Mesothelial cell of epicardium (in vitro differentiated cells): ENCODE measurements around the gene GIN1. TPM values are rescaled to one million over a fixed set of nuclear protein-coding genes. Genes with fewer than 3 reads are reported as not detected.
"Not testable (repeated sequence)": the region's sequence is repeated elsewhere in the genome, so short reads cannot be mapped to it uniquely, and the experiment has no call there.

Source experiments
- DNase-seq, 2 experiments: peaks; one replicate each; pipeline ENCODE4 v3.0.0; 2021; ENCODE audit warnings: low spot score in 2 of 2; ENCODE audit not compliant: unreplicated experiment in 2 of 2
- H3K27ac Mint-ChIP-seq: 2 replicates; pipeline ENCODE4 v1.8.0; 2021; ENCODE audit warnings: mixed read lengths
- H3K27me3 Mint-ChIP-seq: 2 replicates; pipeline ENCODE4 v1.8.0; 2021; ENCODE audit warnings: low read depth, mixed read lengths
- H3K36me3 Mint-ChIP-seq: 2 replicates; pipeline ENCODE4 v1.8.0; 2021; ENCODE audit warnings: mixed read lengths
- H3K4me1 Mint-ChIP-seq: 2 replicates; pipeline ENCODE4 v1.8.0; 2021; ENCODE audit warnings: mixed read lengths
- H3K4me3 Mint-ChIP-seq: 2 replicates; pipeline ENCODE4 v1.8.0; 2021; ENCODE audit warnings: mild to moderate bottlenecking, moderate library complexity, mixed read lengths
- H3K9me3 Mint-ChIP-seq: 2 replicates; pipeline ENCODE4 v1.8.0; 2021; ENCODE audit warnings: mixed read lengths
- total RNA-seq: library from RNA; stranded (reverse); gene quantifications from 3 replicates; pipeline ENCODE4 v1.2.1, GENCODE V29; 2021
- TF ChIP-seq, protein P1 (sequence below): fragments of 200-600 bp; sonication (generic); IDR thresholded peaks from one replicate; pipeline ENCODE4 v1.5.0; 2021; ENCODE audit warnings: antibody characterized with exemption; ENCODE audit not compliant: unreplicated experiment

Gene GIN1
- total RNA-seq, 1 donor from 2014 or later, result 5.2 TPM

DNA sequence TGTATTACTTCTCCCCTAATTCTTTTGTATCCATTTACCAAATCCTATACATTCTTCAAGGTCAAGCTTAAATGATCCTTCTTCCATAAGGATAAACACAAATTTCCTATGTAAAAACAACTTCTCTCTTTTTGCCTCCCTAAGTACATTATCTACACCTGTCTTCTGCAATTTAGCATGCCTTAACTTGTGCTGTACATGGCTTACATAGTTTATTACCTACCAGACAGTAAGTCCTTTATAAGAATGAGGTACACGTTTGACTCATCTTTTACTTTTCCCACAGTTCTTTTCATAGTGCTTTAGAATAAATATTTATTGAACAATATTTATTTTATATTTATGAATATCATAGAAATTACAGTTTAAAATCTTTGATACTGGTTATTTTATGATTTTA is 33.4 kb downstream of the GIN1 start:
- Mint-ChIP-seq H3K27me3 (no peaks in the 10 kb centered on the region), H3K4me1 (no peaks in the 10 kb centered on the region), H3K27ac (no peak overlapping the region), H3K4me3 (no peak overlapping the region), H3K36me3 (peaks cover 48% of the 10 kb centered on the region), H3K9me3 (peaks cover 49% of the 10 kb centered on the region)
- TF ChIP-seq, protein P1, sequence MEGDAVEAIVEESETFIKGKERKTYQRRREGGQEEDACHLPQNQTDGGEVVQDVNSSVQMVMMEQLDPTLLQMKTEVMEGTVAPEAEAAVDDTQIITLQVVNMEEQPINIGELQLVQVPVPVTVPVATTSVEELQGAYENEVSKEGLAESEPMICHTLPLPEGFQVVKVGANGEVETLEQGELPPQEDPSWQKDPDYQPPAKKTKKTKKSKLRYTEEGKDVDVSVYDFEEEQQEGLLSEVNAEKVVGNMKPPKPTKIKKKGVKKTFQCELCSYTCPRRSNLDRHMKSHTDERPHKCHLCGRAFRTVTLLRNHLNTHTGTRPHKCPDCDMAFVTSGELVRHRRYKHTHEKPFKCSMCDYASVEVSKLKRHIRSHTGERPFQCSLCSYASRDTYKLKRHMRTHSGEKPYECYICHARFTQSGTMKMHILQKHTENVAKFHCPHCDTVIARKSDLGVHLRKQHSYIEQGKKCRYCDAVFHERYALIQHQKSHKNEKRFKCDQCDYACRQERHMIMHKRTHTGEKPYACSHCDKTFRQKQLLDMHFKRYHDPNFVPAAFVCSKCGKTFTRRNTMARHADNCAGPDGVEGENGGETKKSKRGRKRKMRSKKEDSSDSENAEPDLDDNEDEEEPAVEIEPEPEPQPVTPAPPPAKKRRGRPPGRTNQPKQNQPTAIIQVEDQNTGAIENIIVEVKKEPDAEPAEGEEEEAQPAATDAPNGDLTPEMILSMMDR, result no peak
- DNase-seq, result no peak

DNA sequence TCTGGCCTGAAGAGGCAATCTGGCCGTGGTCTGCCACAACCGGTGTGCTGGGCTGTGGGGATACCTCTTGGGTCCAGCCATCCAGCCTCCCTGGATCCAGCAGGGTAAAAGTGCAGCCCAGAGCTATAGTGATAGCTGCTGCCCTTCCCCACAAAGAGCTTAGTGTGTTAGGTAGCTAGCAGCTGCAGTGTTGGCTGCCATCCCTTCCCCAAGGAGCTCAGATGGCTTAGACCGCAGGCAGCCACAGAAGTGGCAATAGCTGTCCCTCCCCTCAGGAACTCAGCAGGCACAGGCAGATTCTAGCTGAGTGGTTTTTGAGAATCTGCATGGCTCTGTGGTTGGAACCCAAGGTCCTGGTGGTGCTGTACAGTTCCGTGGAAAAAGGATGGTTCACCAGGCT is 40.1 kb downstream of the GIN1 start:
- DNase-seq, result no peak
- H3K4me1 Mint-ChIP-seq, result no peaks in the 10 kb centered on the region
- TF ChIP-seq, protein P1, result no peak
- H3K9me3 Mint-ChIP-seq, result peaks cover 82% of the 10 kb centered on the region
- no peak overlapping the region for H3K27ac Mint-ChIP-seq
- no peak overlapping the region for H3K4me3 Mint-ChIP-seq
- H3K27me3 Mint-ChIP-seq, result no peaks in the 10 kb centered on the region
- peaks cover 30% of the 10 kb centered on the region for H3K36me3 Mint-ChIP-seq

DNA sequence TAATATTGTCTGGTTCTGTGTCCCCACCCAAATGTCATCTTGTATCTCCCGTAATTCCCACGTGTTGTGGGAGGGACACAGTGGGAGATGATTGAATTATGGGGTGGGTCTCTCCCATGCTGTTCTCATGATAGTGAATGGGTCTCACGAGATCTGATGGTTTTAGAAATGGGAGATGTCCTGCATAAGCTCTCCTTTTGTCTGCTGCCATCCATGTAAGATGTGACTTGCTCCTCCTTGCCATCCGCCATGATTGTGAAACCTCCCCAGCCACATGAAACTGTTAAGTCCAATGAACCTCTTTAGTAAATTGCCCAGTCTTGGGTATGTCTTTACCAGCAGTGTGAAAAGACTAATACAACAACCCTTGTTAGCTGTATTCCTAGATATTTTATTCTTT is 44.5 kb downstream of the GIN1 start:
- no peak overlapping the region for H3K27ac Mint-ChIP-seq
- no peaks in the 10 kb centered on the region for H3K4me1 Mint-ChIP-seq
- peaks cover 5% of the 10 kb centered on the region for H3K36me3 Mint-ChIP-seq
- no peaks in the 10 kb centered on the region for H3K27me3 Mint-ChIP-seq
- H3K4me3 Mint-ChIP-seq, result no peak overlapping the region
- peaks cover 63% of the 10 kb centered on the region for H3K9me3 Mint-ChIP-seq
- TF ChIP-seq, protein P1, result no peak
- no peak for DNase-seq

DNA sequence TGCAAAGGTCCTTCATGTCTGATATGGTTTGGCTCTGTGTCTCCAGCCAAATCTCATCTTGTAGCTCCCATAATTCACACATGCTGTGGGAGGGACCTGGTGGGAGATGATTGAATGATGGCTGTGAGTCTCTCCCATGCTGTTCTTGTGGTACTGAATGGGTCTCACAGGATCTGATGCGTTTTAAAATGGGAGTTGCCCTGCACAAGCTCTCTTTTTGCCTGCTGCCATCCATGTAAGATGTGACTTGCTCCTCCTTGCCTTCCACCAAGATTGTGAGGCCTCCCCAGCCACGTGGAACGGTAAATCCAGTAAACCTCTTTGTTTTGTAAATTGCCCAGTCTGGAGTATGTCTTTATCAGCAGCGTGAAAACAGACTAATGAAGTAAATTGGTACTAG is 46.4 kb downstream of the GIN1 start:
- not testable (repeated sequence) for H3K36me3 Mint-ChIP-seq, H3K27ac Mint-ChIP-seq, DNase-seq, H3K4me1 Mint-ChIP-seq, H3K27me3 Mint-ChIP-seq, H3K4me3 Mint-ChIP-seq
- peaks cover 57% of the 10 kb centered on the region for H3K9me3 Mint-ChIP-seq

DNA sequence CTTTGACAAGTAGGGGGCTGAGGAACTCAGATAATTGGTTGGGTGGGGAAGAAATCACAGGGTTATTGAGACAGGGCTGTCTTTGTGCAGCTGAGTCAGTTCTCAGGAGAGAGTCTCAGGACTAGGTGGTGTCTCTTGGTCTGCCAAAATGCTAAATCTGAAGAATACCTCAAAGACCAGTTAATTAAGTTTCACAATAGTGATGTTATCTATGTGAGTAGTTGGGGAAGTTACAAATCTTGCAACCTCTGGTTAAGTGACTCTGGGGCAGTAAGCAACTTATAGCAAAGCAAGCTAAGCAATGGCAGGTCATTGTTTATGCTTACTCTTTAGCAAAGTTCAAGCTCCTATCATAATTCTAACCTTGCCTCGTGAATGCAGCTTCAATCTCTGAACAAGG is 53.6 kb downstream of the GIN1 start:
- Mint-ChIP-seq H3K9me3 (no peaks in the 10 kb centered on the region), H3K4me3 (no peak overlapping the region), H3K27ac (no peak overlapping the region), H3K36me3 (no peaks in the 10 kb centered on the region), H3K27me3 (no peaks in the 10 kb centered on the region), H3K4me1 (peaks cover 8% of the 10 kb centered on the region)
- no peak for DNase-seq
- TF ChIP-seq, protein P1, result no peak

DNA sequence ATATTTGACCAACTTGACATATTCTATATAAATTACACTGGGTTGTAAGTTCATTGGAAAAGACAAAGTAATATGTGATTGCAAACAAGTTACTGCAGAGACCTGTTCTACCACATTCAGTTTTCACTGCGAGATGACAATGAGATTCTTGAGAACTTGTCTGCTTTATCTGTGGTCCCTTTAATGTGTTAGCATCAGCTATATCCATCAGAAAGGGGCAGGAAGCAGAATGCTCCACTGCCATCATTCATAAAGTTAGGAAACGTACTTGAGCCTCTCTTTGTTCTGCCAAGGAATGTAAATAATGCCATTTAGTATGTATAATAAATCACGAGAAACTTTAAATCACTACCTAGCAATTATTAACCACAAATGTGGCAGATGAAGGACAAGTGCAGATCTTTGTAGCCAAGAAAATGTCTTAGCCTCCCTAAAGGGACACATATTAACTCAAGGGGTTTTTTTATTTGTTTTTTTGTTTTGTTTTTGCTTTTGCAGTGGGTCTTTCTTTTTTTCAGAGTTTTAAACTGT is 59.4 kb downstream of the GIN1 start:
- no peak for DNase-seq
- Mint-ChIP-seq H3K9me3 (peaks cover 11% of the 10 kb centered on the region), H3K4me1 (peaks cover 23% of the 10 kb centered on the region), H3K36me3 (peaks cover 2% of the 10 kb centered on the region), H3K4me3 (no peak overlapping the region), H3K27ac (no peak overlapping the region), H3K27me3 (no peaks in the 10 kb centered on the region)
- TF ChIP-seq, protein P1, result no peak
